ENCODE measurements around the gene MAP3K10.

DNA sequence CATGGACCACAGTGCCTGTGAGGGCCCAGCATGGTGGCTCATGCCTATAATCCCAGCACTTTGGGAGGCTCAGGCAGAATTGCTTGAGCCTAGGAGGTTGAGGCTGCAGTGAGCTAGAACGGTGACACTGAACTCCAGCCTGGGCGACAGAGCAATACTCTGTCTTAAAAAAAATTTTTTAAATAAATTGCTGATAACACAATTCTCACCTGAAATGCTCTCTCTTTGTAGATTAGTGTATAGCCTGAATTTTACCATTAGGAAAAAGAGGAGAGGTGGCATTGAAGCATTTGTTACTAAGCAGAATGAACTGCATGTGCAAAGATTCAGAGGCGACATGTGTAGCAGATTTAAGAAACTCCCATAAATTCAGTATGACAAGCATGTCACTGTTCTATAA is 29.1 kb upstream of the MAP3K10 start:
- TF ChIP-seq, protein P1, sequence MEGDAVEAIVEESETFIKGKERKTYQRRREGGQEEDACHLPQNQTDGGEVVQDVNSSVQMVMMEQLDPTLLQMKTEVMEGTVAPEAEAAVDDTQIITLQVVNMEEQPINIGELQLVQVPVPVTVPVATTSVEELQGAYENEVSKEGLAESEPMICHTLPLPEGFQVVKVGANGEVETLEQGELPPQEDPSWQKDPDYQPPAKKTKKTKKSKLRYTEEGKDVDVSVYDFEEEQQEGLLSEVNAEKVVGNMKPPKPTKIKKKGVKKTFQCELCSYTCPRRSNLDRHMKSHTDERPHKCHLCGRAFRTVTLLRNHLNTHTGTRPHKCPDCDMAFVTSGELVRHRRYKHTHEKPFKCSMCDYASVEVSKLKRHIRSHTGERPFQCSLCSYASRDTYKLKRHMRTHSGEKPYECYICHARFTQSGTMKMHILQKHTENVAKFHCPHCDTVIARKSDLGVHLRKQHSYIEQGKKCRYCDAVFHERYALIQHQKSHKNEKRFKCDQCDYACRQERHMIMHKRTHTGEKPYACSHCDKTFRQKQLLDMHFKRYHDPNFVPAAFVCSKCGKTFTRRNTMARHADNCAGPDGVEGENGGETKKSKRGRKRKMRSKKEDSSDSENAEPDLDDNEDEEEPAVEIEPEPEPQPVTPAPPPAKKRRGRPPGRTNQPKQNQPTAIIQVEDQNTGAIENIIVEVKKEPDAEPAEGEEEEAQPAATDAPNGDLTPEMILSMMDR (IDR thresholded peaks at IDR 0.05), result no peak
- TF ChIP-seq EP300 (IDR thresholded peaks at IDR 0.05; ENCODE audit: low read depth) (no peak), POLR2A (IDR thresholded peaks at IDR 0.05) (no peak), POLR2AphosphoS5 (IDR thresholded peaks at IDR 0.05) (no peak)
